ENCODE measurements around the gene MYLK. TPM values are rescaled to one million over a fixed set of nuclear protein-coding genes. Genes with fewer than 3 reads are reported as not detected.

The MYLK gene
- total and polyA plus RNA-seq, 7 donors: 3.2 to 13.7 (median 5.8) TPM

DNA sequence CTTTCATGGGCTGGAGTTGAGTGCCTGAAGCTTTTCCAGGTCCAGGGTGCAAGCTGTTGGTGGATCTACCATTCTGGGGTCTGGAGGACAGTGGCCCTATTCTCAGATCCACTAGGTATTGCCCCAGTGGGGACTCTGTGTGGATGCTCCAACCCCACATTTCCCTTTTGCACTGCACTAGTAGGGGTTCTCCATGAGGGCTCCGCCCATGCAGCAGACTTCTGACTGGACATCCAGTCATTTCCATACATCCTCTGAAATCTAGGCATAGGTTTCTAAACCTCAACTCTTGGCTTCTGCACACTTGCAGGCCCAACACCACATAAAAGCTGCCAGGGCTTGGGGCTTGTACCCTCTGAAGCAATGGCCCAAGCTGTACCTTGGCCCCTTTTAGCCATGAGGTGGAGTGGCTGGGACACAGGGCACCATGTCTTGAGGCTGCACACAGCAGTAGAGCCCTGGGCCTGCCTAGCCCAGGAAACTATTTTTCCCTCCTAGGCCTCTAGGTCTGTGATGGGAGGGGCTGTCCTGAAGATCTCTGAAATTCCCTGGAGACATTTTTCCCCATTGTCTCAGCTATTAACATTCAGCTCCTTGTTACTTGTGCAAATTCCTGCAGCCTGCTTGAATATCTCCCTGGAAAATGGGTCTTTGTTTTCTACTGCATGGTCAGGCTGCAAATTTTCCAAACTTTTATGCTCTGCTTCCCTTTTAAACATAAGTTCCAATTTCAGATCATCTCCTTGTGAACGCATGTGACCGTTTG, 293.3 kb downstream of the MYLK start:
- no peaks in the 10 kb centered on the region for H3K27me3 ChIP-seq (ENCODE audit: insufficient read depth in 3 of 3, low read length in 2 of 3)
- H3K36me3 ChIP-seq (ENCODE audit: insufficient read depth in 1 of 2, low read depth in 1 of 2): no peaks in the 10 kb centered on the region
- TF ChIP-seq, protein P1, sequence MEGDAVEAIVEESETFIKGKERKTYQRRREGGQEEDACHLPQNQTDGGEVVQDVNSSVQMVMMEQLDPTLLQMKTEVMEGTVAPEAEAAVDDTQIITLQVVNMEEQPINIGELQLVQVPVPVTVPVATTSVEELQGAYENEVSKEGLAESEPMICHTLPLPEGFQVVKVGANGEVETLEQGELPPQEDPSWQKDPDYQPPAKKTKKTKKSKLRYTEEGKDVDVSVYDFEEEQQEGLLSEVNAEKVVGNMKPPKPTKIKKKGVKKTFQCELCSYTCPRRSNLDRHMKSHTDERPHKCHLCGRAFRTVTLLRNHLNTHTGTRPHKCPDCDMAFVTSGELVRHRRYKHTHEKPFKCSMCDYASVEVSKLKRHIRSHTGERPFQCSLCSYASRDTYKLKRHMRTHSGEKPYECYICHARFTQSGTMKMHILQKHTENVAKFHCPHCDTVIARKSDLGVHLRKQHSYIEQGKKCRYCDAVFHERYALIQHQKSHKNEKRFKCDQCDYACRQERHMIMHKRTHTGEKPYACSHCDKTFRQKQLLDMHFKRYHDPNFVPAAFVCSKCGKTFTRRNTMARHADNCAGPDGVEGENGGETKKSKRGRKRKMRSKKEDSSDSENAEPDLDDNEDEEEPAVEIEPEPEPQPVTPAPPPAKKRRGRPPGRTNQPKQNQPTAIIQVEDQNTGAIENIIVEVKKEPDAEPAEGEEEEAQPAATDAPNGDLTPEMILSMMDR (IDR thresholded peaks at IDR 0.05): no peak
- peaks cover 9% of the 10 kb centered on the region for H3K4me1 ChIP-seq
- intact Hi-C loops (cut with DNase I): no loop called here
- H3K27ac ChIP-seq: no peak overlapping the region
- H3K4me3 ChIP-seq: no peak overlapping the region
- DNase-seq (no peak), ATAC-seq (no peak)
- no peaks in the 10 kb centered on the region for H3K9me3 ChIP-seq
- WGBS, 3 donors: 86 to 100% (median 96%) methylated on average over 3 of the region's 3 CpGs

GRCh38 chr3:123587401-123587800, 296.7 kb downstream of the MYLK start:
- Histone ChIP-seq H3K27me3 (ENCODE audit: insufficient read depth in 3 of 3, low read length in 2 of 3) (no peaks in the 10 kb centered on the region), H3K4me1 (peaks cover 17% of the 10 kb centered on the region), H3K36me3 (ENCODE audit: insufficient read depth in 1 of 2, low read depth in 1 of 2) (no peaks in the 10 kb centered on the region), H3K9me3 (no peaks in the 10 kb centered on the region), H3K4me3 (no peak overlapping the region), H3K27ac (no peak overlapping the region)
- intact Hi-C loops (cut with DNase I): no loop called here
- DNase-seq (no peak), ATAC-seq (no peak)
- TF ChIP-seq, protein P1 (IDR thresholded peaks at IDR 0.05): no peak
- 74 to 94% (median 82%) methylated on average over 2 of the region's 2 CpGs for WGBS, 3 donors

DNA sequence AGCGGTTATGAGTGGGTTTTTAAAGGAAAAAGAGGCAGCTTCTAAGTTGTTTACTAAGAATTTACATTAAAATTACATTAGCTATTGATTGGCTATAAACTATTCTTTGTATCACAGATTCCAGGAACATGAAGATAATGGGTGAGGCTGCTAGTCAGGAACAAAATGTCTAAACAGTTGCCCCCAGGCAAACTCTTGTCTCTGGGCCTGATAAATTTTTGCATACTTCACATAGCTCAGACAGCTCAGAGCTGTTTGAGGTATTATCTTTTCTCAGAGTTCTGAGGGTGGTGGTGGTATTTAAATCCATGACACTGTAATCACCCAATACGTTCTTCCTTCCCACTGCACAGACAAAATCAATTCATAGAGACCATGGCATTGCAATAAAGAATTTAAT, 297.2 kb downstream of the MYLK start:
- Histone ChIP-seq H3K36me3 (ENCODE audit: insufficient read depth in 1 of 2, low read depth in 1 of 2) (peaks cover 0 to under 1% of the 10 kb centered on the region in 2 donors), H3K9me3 (no peaks in the 10 kb centered on the region), H3K27me3 (ENCODE audit: insufficient read depth in 3 of 3, low read length in 2 of 3) (no peaks in the 10 kb centered on the region), H3K27ac (no peak overlapping the region), H3K4me1 (peaks cover 17% of the 10 kb centered on the region), H3K4me3 (no peak overlapping the region)
- TF ChIP-seq, protein P1 (IDR thresholded peaks at IDR 0.05): no peak
- ATAC-seq (no peak), DNase-seq (no peak)
- WGBS, 3 donors: 86 to 93% (median 90%) methylated on average over 2 of the region's 2 CpGs
- intact Hi-C loops (cut with DNase I): no loop called here

DNA sequence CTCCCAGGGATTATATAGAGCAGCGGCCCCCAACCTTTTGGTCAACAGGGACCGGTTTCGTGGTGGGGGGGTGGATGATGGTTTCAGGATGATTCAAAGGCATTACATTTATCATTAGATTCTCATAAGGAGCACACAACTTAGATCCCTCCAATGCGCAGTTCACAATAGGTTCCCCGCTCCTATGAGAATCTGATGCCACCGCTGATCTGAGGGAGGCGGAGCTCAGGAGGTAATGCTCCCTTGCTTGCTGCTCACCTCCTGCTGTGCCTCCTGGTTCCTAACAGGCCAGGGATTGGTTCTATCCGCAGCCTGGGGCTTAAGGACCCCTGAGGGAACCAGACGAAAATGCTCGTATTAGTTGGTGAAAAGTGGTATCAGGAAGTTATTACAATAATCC, 298.0 kb downstream of the MYLK start:
- TF ChIP-seq, protein P1 (IDR thresholded peaks at IDR 0.05): no peak
- ATAC-seq: no peak
- 5 to 6% (median 6%) methylated on average over 10 of the region's 10 CpGs for WGBS, 3 donors
- Histone ChIP-seq H3K4me3 (peak overlapping the region; percentile 92), H3K27me3 (ENCODE audit: insufficient read depth in 3 of 3, low read length in 2 of 3) (no peaks in the 10 kb centered on the region), H3K4me1 (peaks cover 17% of the 10 kb centered on the region), H3K36me3 (ENCODE audit: insufficient read depth in 1 of 2, low read depth in 1 of 2) (peaks cover 0 to 9% of the 10 kb centered on the region in 2 donors), H3K27ac (peak overlapping the region; percentile 5), H3K9me3 (no peaks in the 10 kb centered on the region)
- DNase-seq: no peak
- intact Hi-C loops (cut with DNase I): no loop called here
